ENCODE data around the gene NFAM1.

GRCh38 chr22:42461511-42461910 is 29.3 kb upstream of the NFAM1 start:
- TF ChIP-seq POLR2AphosphoS5 (IDR thresholded peaks at IDR 0.05) = no peak
- TF ChIP-seq POLR2A (IDR thresholded peaks at IDR 0.05) = no peak
- TF ChIP-seq, protein P1, sequence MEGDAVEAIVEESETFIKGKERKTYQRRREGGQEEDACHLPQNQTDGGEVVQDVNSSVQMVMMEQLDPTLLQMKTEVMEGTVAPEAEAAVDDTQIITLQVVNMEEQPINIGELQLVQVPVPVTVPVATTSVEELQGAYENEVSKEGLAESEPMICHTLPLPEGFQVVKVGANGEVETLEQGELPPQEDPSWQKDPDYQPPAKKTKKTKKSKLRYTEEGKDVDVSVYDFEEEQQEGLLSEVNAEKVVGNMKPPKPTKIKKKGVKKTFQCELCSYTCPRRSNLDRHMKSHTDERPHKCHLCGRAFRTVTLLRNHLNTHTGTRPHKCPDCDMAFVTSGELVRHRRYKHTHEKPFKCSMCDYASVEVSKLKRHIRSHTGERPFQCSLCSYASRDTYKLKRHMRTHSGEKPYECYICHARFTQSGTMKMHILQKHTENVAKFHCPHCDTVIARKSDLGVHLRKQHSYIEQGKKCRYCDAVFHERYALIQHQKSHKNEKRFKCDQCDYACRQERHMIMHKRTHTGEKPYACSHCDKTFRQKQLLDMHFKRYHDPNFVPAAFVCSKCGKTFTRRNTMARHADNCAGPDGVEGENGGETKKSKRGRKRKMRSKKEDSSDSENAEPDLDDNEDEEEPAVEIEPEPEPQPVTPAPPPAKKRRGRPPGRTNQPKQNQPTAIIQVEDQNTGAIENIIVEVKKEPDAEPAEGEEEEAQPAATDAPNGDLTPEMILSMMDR (IDR thresholded peaks at IDR 0.05) = no peak
- TF ChIP-seq EP300 (IDR thresholded peaks at IDR 0.05) = no peak

Data from sigmoid colon (tissue), 4 donors.